ENCODE data around the gene ADPRHL1.

The ADPRHL1 gene

GRCh38 chr13:113443991-113444390 is 9.3 kb downstream of the ADPRHL1 start:
- TF ChIP-seq CTCF (IDR thresholded peaks at IDR 0.05), result no peak

GRCh38 chr13:113442985-113443362 is 10.3 kb downstream of the ADPRHL1 start:
- no peak for TF ChIP-seq CTCF (IDR thresholded peaks at IDR 0.05)

GRCh38 chr13:113442354-113442984 is 10.8 kb downstream of the ADPRHL1 start:
- no peak for TF ChIP-seq CTCF (IDR thresholded peaks at IDR 0.05)

- no peak for TF ChIP-seq CTCF (IDR thresholded peaks at IDR 0.05)
These were observed 11.6 kb downstream of the ADPRHL1 start for GRCh38 chr13:113441661-113442060.

GRCh38 chr13:113437408-113438010 is 15.8 kb downstream of the ADPRHL1 start:
- TF ChIP-seq CTCF (IDR thresholded peaks at IDR 0.05), result no peak

- no peak for TF ChIP-seq CTCF (IDR thresholded peaks at IDR 0.05)
These were observed 19.8 kb downstream of the ADPRHL1 start for GRCh38 chr13:113433391-113433916.

- no peak for TF ChIP-seq CTCF (IDR thresholded peaks at IDR 0.05)
These were observed 20.6 kb downstream of the ADPRHL1 start for GRCh38 chr13:113432506-113433270.
